Glomerular visceral epithelial cell (primary cell): Measurements from ENCODE around the gene RFX3.

ENCODE experiments used
- DNase-seq: peaks from one replicate; pipeline ENCODE4 v3.0.0-alpha.2; 2016; ENCODE audit errors: extremely low spot score

The RFX3 gene

GRCh38 chr9:3433066-3433465, 92.7 kb downstream of the RFX3 start:
- no peak for DNase-seq

- no peak for DNase-seq
Observed at GRCh38 chr9:3431890-3432289, 93.9 kb downstream of the RFX3 start.

- no peak for DNase-seq
Observed at GRCh38 chr9:3419893-3420292, 105.9 kb downstream of the RFX3 start.

GRCh38 chr9:3415906-3416305, 109.9 kb downstream of the RFX3 start:
- DNase-seq: no peak

GRCh38 chr9:3413984-3414383, 111.8 kb downstream of the RFX3 start:
- no peak for DNase-seq

- DNase-seq: no peak
Observed at GRCh38 chr9:3410461-3410860, 115.3 kb downstream of the RFX3 start.

GRCh38 chr9:3409453-3409852, 116.3 kb downstream of the RFX3 start:
- no peak for DNase-seq

- no peak for DNase-seq
Observed at GRCh38 chr9:3403315-3403714, 122.5 kb downstream of the RFX3 start.

- no peak for DNase-seq
Observed at GRCh38 chr9:3401221-3401954, 124.4 kb downstream of the RFX3 start.

GRCh38 chr9:3398232-3398648, 127.6 kb downstream of the RFX3 start:
- no peak for DNase-seq

- DNase-seq: no peak
Observed at GRCh38 chr9:3397766-3398165, 128.0 kb downstream of the RFX3 start.

- DNase-seq: no peak
Observed at GRCh38 chr9:3391414-3391813, 134.4 kb downstream of the RFX3 start.

GRCh38 chr9:3386753-3387152, 139.0 kb downstream of the RFX3 start:
- DNase-seq: no peak

GRCh38 chr9:3385871-3386270, 139.9 kb downstream of the RFX3 start:
- no peak for DNase-seq

GRCh38 chr9:3371842-3372241, 154.0 kb downstream of the RFX3 start:
- no peak for DNase-seq

GRCh38 chr9:3370715-3371114, 155.1 kb downstream of the RFX3 start:
- DNase-seq: no peak

- DNase-seq: no peak
Observed at GRCh38 chr9:3367185-3367584, 158.6 kb downstream of the RFX3 start.

GRCh38 chr9:3361689-3362392, 164.0 kb downstream of the RFX3 start:
- DNase-seq: no peak

- no peak for DNase-seq
Observed at GRCh38 chr9:3361116-3361515, 164.7 kb downstream of the RFX3 start.

GRCh38 chr9:3360245-3360644, 165.6 kb downstream of the RFX3 start:
- no peak for DNase-seq

GRCh38 chr9:3359778-3360177, 166.0 kb downstream of the RFX3 start:
- DNase-seq: no peak

GRCh38 chr9:3359048-3359692, 166.6 kb downstream of the RFX3 start:
- DNase-seq: no peak

GRCh38 chr9:3348169-3348568, 177.6 kb downstream of the RFX3 start:
- no peak for DNase-seq
